K562 (cell line): ENCODE measurements around the gene VWDE. TPM values are rescaled to one million over a fixed set of nuclear protein-coding genes. Genes with fewer than 3 reads are reported as not detected.

ENCODE experiments used
- ATAC-seq: fragments of 200-7000 bp; cut with Tn5 transposase; 3 replicates; pipeline ENCODE4 v1.9.1; 2020; ENCODE audit warnings: moderate library complexity
- BruUV-seq: library from RNA; stranded (reverse); fragments of 400-500 nt; replicated peaks from 2 replicates; lab custom pipeline; 2021; lab: Mats Ljungman, UMichigan
- CTCF ChIA-PET: fragments of 300-600 bp; formaldehyde crosslinking; extraction: SDS; loops from one replicate; lab custom pipeline; 2021; ENCODE audit warnings: low intra/inter-chr PET ratio; lab: Yijun Ruan, JAX
- POLR2A ChIA-PET: fragments of 300-600, 350-650 bp; sonication (Branson Sonifier 250); formaldehyde crosslinking; extraction: SDS; loops from one replicate; lab custom pipeline; 2021; ENCODE audit warnings: antibody characterized with exemption, inconsistent platforms; lab: Yijun Ruan, JAX
- DNase-seq, 4 experiments: peaks; one replicate each; pipeline versions ENCODE4 v3.0.0 to v3.0.0-alpha.2; 2011 to 2018; ENCODE audit warnings: low spot score in 3 of 4, mixed read lengths in 3 of 4; ENCODE audit errors: extremely low read depth in 1 of 4
- FAIRE-seq: peaks from 2 replicates; lab custom pipeline; 2011; peaks lifted over from hg19 to GRCh38; lab: Jason Lieb, UNC
- H2AFZ ChIP-seq: 2 replicates; pipeline ENCODE4 v1.6.0; 2011; ENCODE audit warnings: low read depth, low read length, control low read depth, inconsistent platforms
- H3K27ac ChIP-seq: fragments of 200-600 bp; 3 replicates; pipeline ENCODE4 v1.8.0; 2011; ENCODE audit warnings: low read depth, mild to moderate bottlenecking, control low read depth, inconsistent platforms, low read length, moderate library complexity, mixed read lengths; ENCODE audit errors: extremely low read depth
- H3K27me3 ChIP-seq, 2 experiments: fragments of 300-600 bp in 1 of 2; 2 replicates in 1 of 2; 3 replicates in 1 of 2; pipeline versions ENCODE4 v1.6.0 to v1.8.0; 2011; ENCODE audit warnings: inconsistent platforms in 2 of 2, low read length in 2 of 2, mild to moderate bottlenecking in 1 of 2, mixed read lengths in 1 of 2, moderate library complexity in 1 of 2; ENCODE audit not compliant: control insufficient read depth in 2 of 2, insufficient read depth in 2 of 2
- H3K36me3 ChIP-seq: fragments of 300-600 bp; 3 replicates; pipeline ENCODE4 v1.8.0; 2011; ENCODE audit warnings: mild to moderate bottlenecking, low read length, inconsistent platforms; ENCODE audit not compliant: control insufficient read depth, insufficient read depth
- H3K4me1 ChIP-seq, 2 experiments: fragments of 200-600 bp in 1 of 2; replicated peaks in 1 of 2; 2 replicates in 1 of 2; 3 replicates in 1 of 2; pipeline versions ENCODE4 v1.5.1 to v1.8.0; 2011; ENCODE audit warnings: inconsistent platforms in 2 of 2, low read length in 2 of 2, mild to moderate bottlenecking in 1 of 2, mixed read lengths in 1 of 2, moderate library complexity in 1 of 2; ENCODE audit not compliant: control insufficient read depth in 2 of 2, insufficient read depth in 2 of 2
- H3K4me2 ChIP-seq: 2 replicates; pipeline ENCODE4 v1.6.1; 2011; ENCODE audit warnings: low read length, control low read depth, inconsistent platforms, mixed read lengths; ENCODE audit not compliant: insufficient read depth
- H3K4me3 ChIP-seq: fragments of 200-600 bp; sonication (generic), shearing (Covaris generic); 2 replicates; pipeline ENCODE4 v1.5.1; 2016; ENCODE audit warnings: control low read depth, inconsistent platforms
- H3K79me2 ChIP-seq: fragments of 200-600 bp; 3 replicates; pipeline ENCODE4 v1.8.0; 2011; ENCODE audit warnings: low read length, inconsistent platforms; ENCODE audit not compliant: control insufficient read depth, insufficient read depth
- H3K9ac ChIP-seq, 2 experiments: 2 replicates each; pipeline versions ENCODE4 v1.6.0 to v1.6.1; 2011; ENCODE audit warnings: low read depth in 2 of 2, low read length in 2 of 2, control low read depth in 1 of 2, inconsistent platforms in 1 of 2, mild to moderate bottlenecking in 1 of 2, mixed read lengths in 1 of 2; ENCODE audit not compliant: insufficient read depth in 1 of 2
- H3K9me1 ChIP-seq: one replicate; pipeline ENCODE4 v1.6.0; 2011; ENCODE audit warnings: inconsistent platforms, mild to moderate bottlenecking, low read length, moderate library complexity; ENCODE audit not compliant: control insufficient read depth, insufficient read depth
- H3K9me3 ChIP-seq: replicated peaks from 2 replicates; pipeline ENCODE4 v1.5.1; 2011; ENCODE audit warnings: low read depth, low read length, inconsistent platforms; ENCODE audit not compliant: control insufficient read depth, insufficient read depth
- H4K20me1 ChIP-seq: replicated peaks from 2 replicates; pipeline ENCODE4 v1.6.1; 2011; ENCODE audit warnings: low read length, inconsistent platforms, mixed read lengths; ENCODE audit not compliant: control insufficient read depth, insufficient read depth
- ATF3 ChIP-seq, 2 experiments: fragments of 450-650 bp in 1 of 2; sonication (generic) in 1 of 2; formaldehyde crosslinking in 1 of 2; IDR thresholded peaks in 1 of 2; conservative IDR thresholded peaks in 1 of 2; 2 replicates each; pipeline versions ENCODE4 v1.6.1 to v1.8.1; 2016 to 2023; ENCODE audit warnings: mild to moderate bottlenecking in 2 of 2, moderate library complexity in 2 of 2, inconsistent platforms in 1 of 2, missing genetic modification reagents in 1 of 2
- ATF4 ChIP-seq: fragments of 450-650 bp; formaldehyde crosslinking; IDR thresholded peaks from 2 replicates; pipeline ENCODE4 v1.4.0; 2022; ENCODE audit warnings: mild to moderate bottlenecking, moderate library complexity
- BDP1 ChIP-seq: IDR thresholded peaks from 3 replicates; pipeline ENCODE4 v1.6.1; 2011; ENCODE audit not compliant: insufficient read length, insufficient read depth
- CEBPB ChIP-seq: fragments of 450-650 bp; IDR thresholded peaks from 2 replicates; pipeline ENCODE4 v1.6.1; 2016; ENCODE audit warnings: missing genetic modification characterization, missing compliant biosample characterization
- CEBPG ChIP-seq, 3 experiments: fragments of 200-800 bp in 1 of 3; sonication (Bioruptor generic) in 1 of 3; sonication (generic) in 1 of 3; formaldehyde crosslinking in 1 of 3; IDR thresholded peaks in 2 of 3; conservative IDR thresholded peaks in 1 of 3; 2 replicates each; pipeline versions ENCODE4 v1.6.1 to v1.8.0; 2016 to 2022; ENCODE audit warnings: missing compliant biosample characterization in 2 of 3, missing genetic modification characterization in 2 of 3, mild to moderate bottlenecking in 1 of 3, missing genetic modification reagents in 1 of 3
- MBD1 ChIP-seq: fragments of 250-450 bp; sonication (Bioruptor Pico); IDR thresholded peaks from 2 replicates; pipeline ENCODE4 v1.8.0; 2022; ENCODE audit warnings: inconsistent platforms
- TAL1 ChIP-seq: fragments of 450-650 bp; IDR thresholded peaks from 2 replicates; pipeline ENCODE4 v1.6.1; 2016; ENCODE audit warnings: mild to moderate bottlenecking
- ZNF785 ChIP-seq: fragments of 250-450 bp; sonication (Bioruptor Pico); IDR thresholded peaks from 2 replicates; pipeline ENCODE4 v1.4.0; 2020; ENCODE audit warnings: mild to moderate bottlenecking
- WGBS: fragments of 100-300 bp; shearing (Covaris generic); methylation state at CpG from one replicate; pipeline ENCODE4 v1.1.6; 2016; ENCODE audit warnings: low coverage, mixed read lengths; ENCODE audit not compliant: insufficient coverage; ENCODE audit errors: missing lambda C conversion rate; 5-methylcytosine and 5-hydroxymethylcytosine counted together
- in situ Hi-C: fragments of 300-500 bp; cut with MboI; formaldehyde crosslinking; loops from 4 replicates; pipeline ENCODE4 v1.15.0; 2018; ENCODE audit warnings: inconsistent platforms, mixed read lengths
- intact Hi-C: fragments of 100-400 bp; cut with micrococcal nuclease; formaldehyde crosslinking; loops from 2 replicates; pipeline ENCODE4 v1.14.2; 2022
- polyA plus RNA-seq, 8 experiments: library from polyadenylated mRNA; depleted of rRNA in 4 of 8; stranded (reverse) in 5 of 8; unstranded in 3 of 8; fragments of >200 nt; fragmentation: Nextera tagmentation in 2 of 8; fragmentation: Illumina TruSeq in 1 of 8; extraction: Ambion mirVana in 2 of 8; extraction: Trizol in 1 of 8; gene quantifications; 2 replicates each; pipeline versions ENCODE4 v1.2.1 to v1.2.3, GENCODE V29; 2011 to 2014; ENCODE audit warnings: inconsistent platforms in 1 of 8, missing spikeins in 1 of 8
- total RNA-seq, 7 experiments: library from RNA; depleted of rRNA in 6 of 7; stranded (reverse); fragments of >200 nt in 6 of 7; fragmentation: Illumina TruSeq in 2 of 7; extraction: Trizol in 2 of 7; gene quantifications; 2 replicates each; pipeline versions ENCODE4 v1.2.1 to v1.2.3, GENCODE V29; 2011 to 2021; ENCODE audit warnings: low replicate concordance in 1 of 7

Gene VWDE
- total and polyA plus RNA-seq, 9 of the 15 experiments (the other 6 are each of a cell fraction or from before 2014, with no cell fraction given): 40.6 to 162 (median 95.2) TPM

- CTCF ChIA-PET: no interaction called here
- Histone ChIP-seq H3K9me1 (no peaks in the 10 kb centered on the region), H3K4me3 (no peak overlapping the region)
Observed at GRCh38 chr7:12377406-12377805, 26.3 kb downstream of the VWDE start.

GRCh38 chr7:12373580-12374263 is 29.9 kb downstream of the VWDE start:
- BruUV-seq: no TSS peak
- Histone ChIP-seq H3K4me3 (no peak overlapping the region), H3K9ac (no peak overlapping the region), H3K9me3 (no peaks in the 10 kb centered on the region), H4K20me1 (no peaks in the 10 kb centered on the region), H2AFZ (no peak overlapping the region), H3K27me3 (no peaks in the 10 kb centered on the region), H3K9me1 (no peaks in the 10 kb centered on the region), H3K4me1 (no peaks in the 10 kb centered on the region), H3K27ac (peak overlapping the region; percentile 12; the same call in 1 of the 3 replicates), H3K79me2 (peaks cover 47% of the 10 kb centered on the region), H3K36me3 (peaks cover 94% of the 10 kb centered on the region), H3K4me2 (no peak overlapping the region)
- CTCF ChIA-PET: no interaction called here
- no peak for FAIRE-seq
- in situ Hi-C loops: no loop called here
- ATAC-seq: no peak
- intact Hi-C loops: no loop called here
- DNase-seq: no peak
- 69% methylated on average over 5 of the region's 5 CpGs for WGBS
- POLR2A ChIA-PET: no interaction called here
- TF ChIP-seq CEBPG (CRISPR knock-in tag; IDR thresholded peaks at IDR 0.05) (no peak), CEBPG (tag; conservative IDR thresholded peaks at IDR 0.05 in 1 of 2, IDR thresholded peaks at IDR 0.05 in 1 of 2) (peak; percentile 79 to 90), MBD1 (0 out of 2 replicates have a peak, but pooled peaks have one; percentile 38), BDP1 (no peak), CEBPB (peak; percentile 92), TAL1 (peak; percentile 29; the same call in 1 of the 2 replicates), ZNF785 (CRISPR knock-in tag) (no peak), ATF3 (IDR thresholded peaks at IDR 0.05) (peak; percentile 41; the same call in 1 of the 2 replicates), ATF3 (CRISPR knock-in tag; conservative IDR thresholded peaks at IDR 0.05) (no peak)

More at GRCh38 chr7:12377406-12377805, 26.3 kb downstream of the VWDE start:
- DNase-seq (no peak), FAIRE-seq (no peak), ATAC-seq (no peak)
- H3K9ac ChIP-seq: no peak overlapping the region
- no peak overlapping the region for H3K27ac ChIP-seq
- no peaks in the 10 kb centered on the region for H4K20me1 ChIP-seq
- in situ Hi-C loops: no loop called here
- no peak overlapping the region for H3K4me2 ChIP-seq
- intact Hi-C loops: no loop called here
- H3K79me2 ChIP-seq: peaks cover 42% of the 10 kb centered on the region
- H3K36me3 ChIP-seq: peaks cover 86% of the 10 kb centered on the region
- WGBS: 93% methylated on average over 4 of the region's 5 CpGs
- no peaks in the 10 kb centered on the region for H3K27me3 ChIP-seq
- TF ChIP-seq ATF4 (CRISPR knock-in tag): no peak
- H3K4me1 ChIP-seq: no peaks in the 10 kb centered on the region
- H2AFZ ChIP-seq: no peak overlapping the region
- H3K9me3 ChIP-seq: no peaks in the 10 kb centered on the region
- BruUV-seq: no TSS peak
- POLR2A ChIA-PET: interaction anchor here (0.6 to 1.6 kb wide), 2 partner anchors 9 to 15 kb away, joined by 3 to 4 read pairs; no protein-coding TSS in a partner anchor
